ENCODE data around the gene GAPVD1. TPM values are rescaled to one million over a fixed set of nuclear protein-coding genes. Genes with fewer than 3 reads are reported as not detected.

The GAPVD1 gene
- total and polyA plus RNA-seq, 4 donors = 10.6 to 138 (median 35.2) TPM

- Histone ChIP-seq H3K27me3 (ENCODE audit: control insufficient read depth in 3 of 3, insufficient read depth in 3 of 3, low read length in 2 of 3) (no peaks in the 10 kb centered on the region), H3K27ac (ENCODE audit: low read depth in 1 of 2, low read length in 1 of 2) (peak within 1 kb of the TSS; percentile 87 to 98), H3K9me3 (ENCODE audit: control insufficient read depth in 4 of 4, insufficient read depth in 3 of 4, low read length in 3 of 4) (no peaks in the 10 kb centered on the region), H3K4me1 (ENCODE audit: control insufficient read depth in 5 of 5, insufficient read depth in 5 of 5, low read length in 5 of 5) (peaks cover 0 to 37% (median 11%) of the 10 kb centered on the region in 5 donors), H3K36me3 (ENCODE audit: control insufficient read depth in 4 of 4, insufficient read depth in 4 of 4, low read length in 4 of 4) (peaks cover 13 to 37% (median 28%) of the 10 kb centered on the region in 4 donors), H3K4me3 (peak within 1 kb of the TSS; percentile 98), H3K9ac (ENCODE audit: insufficient read depth in 1 of 2, low read length in 2 of 2) (peak within 1 kb of the TSS; percentile 99)
- ATAC-seq (ENCODE audit: insufficient read depth, low FRiP score) = peak; percentile 93
- DNase-seq = peak; percentile 100
- TF ChIP-seq, protein P1, sequence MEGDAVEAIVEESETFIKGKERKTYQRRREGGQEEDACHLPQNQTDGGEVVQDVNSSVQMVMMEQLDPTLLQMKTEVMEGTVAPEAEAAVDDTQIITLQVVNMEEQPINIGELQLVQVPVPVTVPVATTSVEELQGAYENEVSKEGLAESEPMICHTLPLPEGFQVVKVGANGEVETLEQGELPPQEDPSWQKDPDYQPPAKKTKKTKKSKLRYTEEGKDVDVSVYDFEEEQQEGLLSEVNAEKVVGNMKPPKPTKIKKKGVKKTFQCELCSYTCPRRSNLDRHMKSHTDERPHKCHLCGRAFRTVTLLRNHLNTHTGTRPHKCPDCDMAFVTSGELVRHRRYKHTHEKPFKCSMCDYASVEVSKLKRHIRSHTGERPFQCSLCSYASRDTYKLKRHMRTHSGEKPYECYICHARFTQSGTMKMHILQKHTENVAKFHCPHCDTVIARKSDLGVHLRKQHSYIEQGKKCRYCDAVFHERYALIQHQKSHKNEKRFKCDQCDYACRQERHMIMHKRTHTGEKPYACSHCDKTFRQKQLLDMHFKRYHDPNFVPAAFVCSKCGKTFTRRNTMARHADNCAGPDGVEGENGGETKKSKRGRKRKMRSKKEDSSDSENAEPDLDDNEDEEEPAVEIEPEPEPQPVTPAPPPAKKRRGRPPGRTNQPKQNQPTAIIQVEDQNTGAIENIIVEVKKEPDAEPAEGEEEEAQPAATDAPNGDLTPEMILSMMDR (IDR thresholded peaks at IDR 0.05; ENCODE audit: control extremely low read depth, extremely low read depth) = no peak
- WGBS, 2 donors = 0% methylated on average over 55 to 59 of the region's 59 CpGs
Observed at GRCh38 chr9:125241000-125241862, 20.4 kb upstream of the GAPVD1 start, which contains the start of gene HSPA5. TSS of gene HSPA5 (minus strand) at chr9:125241343. CDS start at chr9:125241126, 217 bp downstream.

- Histone ChIP-seq H3K9ac (ENCODE audit: insufficient read depth in 1 of 2, low read length in 2 of 2) (peak overlapping the region; percentile 99), H3K27me3 (ENCODE audit: control insufficient read depth in 3 of 3, insufficient read depth in 3 of 3, low read length in 2 of 3) (no peaks in the 10 kb centered on the region), H3K36me3 (ENCODE audit: control insufficient read depth in 4 of 4, insufficient read depth in 4 of 4, low read length in 4 of 4) (peaks cover 11 to 33% (median 24%) of the 10 kb centered on the region in 4 donors), H3K9me3 (ENCODE audit: control insufficient read depth in 4 of 4, insufficient read depth in 3 of 4, low read length in 3 of 4) (no peaks in the 10 kb centered on the region), H3K4me3 (peak overlapping the region; percentile 68), H3K27ac (ENCODE audit: low read depth in 1 of 2, low read length in 1 of 2) (peak overlapping the region; percentile 86 to 98), H3K4me1 (ENCODE audit: control insufficient read depth in 5 of 5, insufficient read depth in 5 of 5, low read length in 5 of 5) (peaks cover 0 to 32% (median 11%) of the 10 kb centered on the region in 5 donors)
- WGBS, 2 donors = 21 to 26% methylated on average over 27 of the region's 27 CpGs
- TF ChIP-seq, protein P1 (IDR thresholded peaks at IDR 0.05; ENCODE audit: control extremely low read depth, extremely low read depth) = no peak
- no peak for DNase-seq
- no peak for ATAC-seq (ENCODE audit: insufficient read depth, low FRiP score)
Observed at GRCh38 chr9:125241863-125242739, 19.5 kb upstream of the GAPVD1 start.

- TF ChIP-seq, protein P1 (IDR thresholded peaks at IDR 0.05; ENCODE audit: control extremely low read depth, extremely low read depth) = no peak
Observed at GRCh38 chr9:125243792-125244260, 17.8 kb upstream of the GAPVD1 start.

More at GRCh38 chr9:125243792-125244260, 17.8 kb upstream of the GAPVD1 start:
- Histone ChIP-seq H3K4me3 (no peak overlapping the region), H3K9me3 (ENCODE audit: control insufficient read depth in 4 of 4, insufficient read depth in 3 of 4, low read length in 3 of 4) (no peaks in the 10 kb centered on the region), H3K36me3 (ENCODE audit: control insufficient read depth in 4 of 4, insufficient read depth in 4 of 4, low read length in 4 of 4) (peaks cover 5 to 17% (median 7%) of the 10 kb centered on the region in 4 donors), H3K4me1 (ENCODE audit: control insufficient read depth in 5 of 5, insufficient read depth in 5 of 5, low read length in 5 of 5) (peaks cover 0 to 15% (median 4%) of the 10 kb centered on the region in 5 donors), H3K9ac (ENCODE audit: insufficient read depth in 1 of 2, low read length in 2 of 2) (no peak overlapping the region), H3K27ac (ENCODE audit: low read depth in 1 of 2, low read length in 1 of 2) (no peak overlapping the region), H3K27me3 (ENCODE audit: control insufficient read depth in 3 of 3, insufficient read depth in 3 of 3, low read length in 2 of 3) (no peaks in the 10 kb centered on the region)
- 92 to 97% methylated on average over 15 of the region's 15 CpGs for WGBS, 2 donors
- DNase-seq (no peak), ATAC-seq (ENCODE audit: insufficient read depth, low FRiP score) (no peak)
